GM12875 (cell line): ENCODE results near the gene TRIP12.
"Not testable (repeated sequence)": the region's sequence is repeated elsewhere in the genome, so short reads cannot be mapped to it uniquely, and the experiment has no call there.

ENCODE experiments used
- H3K4me3 ChIP-seq: one replicate; pipeline ENCODE4 v1.5.1; 2011; ENCODE audit warnings: low read depth, low read length, control low read depth
- TF ChIP-seq, protein P1 (sequence below): IDR thresholded peaks from 2 replicates; pipeline ENCODE4 v1.5.1; 2011; ENCODE audit warnings: low read depth, mild to moderate bottlenecking, control low read depth, inconsistent platforms, low read length, moderate library complexity, borderline replicate concordance; ENCODE audit not compliant: insufficient read depth

TRIP12 gene

DNA sequence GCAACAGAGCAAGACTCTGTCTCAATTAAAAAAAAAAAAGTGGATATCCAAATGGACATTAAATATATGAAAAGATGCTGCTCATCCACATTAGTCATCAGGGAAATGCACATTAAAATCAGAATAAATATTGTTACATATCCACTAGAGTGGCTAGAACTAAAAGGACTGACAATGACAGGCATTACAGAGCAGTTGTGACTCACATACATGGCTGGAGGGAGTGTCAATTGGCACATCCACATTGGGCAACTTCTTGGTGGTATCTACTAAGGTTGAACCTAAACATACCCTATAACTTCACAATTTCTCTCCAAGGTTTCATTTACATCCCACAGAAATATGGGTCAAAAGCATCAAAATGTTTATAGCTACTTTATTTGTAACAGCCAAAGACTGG lies 193.4 kb downstream of the TRIP12 start:
- TF ChIP-seq, protein P1, sequence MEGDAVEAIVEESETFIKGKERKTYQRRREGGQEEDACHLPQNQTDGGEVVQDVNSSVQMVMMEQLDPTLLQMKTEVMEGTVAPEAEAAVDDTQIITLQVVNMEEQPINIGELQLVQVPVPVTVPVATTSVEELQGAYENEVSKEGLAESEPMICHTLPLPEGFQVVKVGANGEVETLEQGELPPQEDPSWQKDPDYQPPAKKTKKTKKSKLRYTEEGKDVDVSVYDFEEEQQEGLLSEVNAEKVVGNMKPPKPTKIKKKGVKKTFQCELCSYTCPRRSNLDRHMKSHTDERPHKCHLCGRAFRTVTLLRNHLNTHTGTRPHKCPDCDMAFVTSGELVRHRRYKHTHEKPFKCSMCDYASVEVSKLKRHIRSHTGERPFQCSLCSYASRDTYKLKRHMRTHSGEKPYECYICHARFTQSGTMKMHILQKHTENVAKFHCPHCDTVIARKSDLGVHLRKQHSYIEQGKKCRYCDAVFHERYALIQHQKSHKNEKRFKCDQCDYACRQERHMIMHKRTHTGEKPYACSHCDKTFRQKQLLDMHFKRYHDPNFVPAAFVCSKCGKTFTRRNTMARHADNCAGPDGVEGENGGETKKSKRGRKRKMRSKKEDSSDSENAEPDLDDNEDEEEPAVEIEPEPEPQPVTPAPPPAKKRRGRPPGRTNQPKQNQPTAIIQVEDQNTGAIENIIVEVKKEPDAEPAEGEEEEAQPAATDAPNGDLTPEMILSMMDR, result no peak
- H3K4me3 ChIP-seq, result no peak overlapping the region

DNA sequence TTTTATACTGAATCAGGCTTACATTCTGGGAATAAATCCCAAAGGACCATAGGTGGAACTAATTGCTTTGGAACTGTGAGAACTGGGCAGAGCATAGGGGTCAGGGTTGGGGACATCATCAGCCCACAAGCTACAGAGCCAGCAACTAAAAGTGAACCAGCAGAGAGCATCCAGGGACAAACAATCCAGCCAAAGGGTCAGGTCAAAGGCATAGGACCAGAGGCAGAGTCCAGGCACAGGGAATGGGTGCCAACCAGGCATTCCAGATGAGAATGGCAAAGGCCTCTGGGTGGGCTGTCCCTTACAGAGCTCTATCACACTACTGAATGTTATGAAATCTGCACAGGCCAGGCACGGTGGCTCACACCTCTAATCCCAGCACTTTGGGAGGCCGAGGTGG lies 195.2 kb downstream of the TRIP12 start:
- TF ChIP-seq, protein P1, result no peak
- H3K4me3 ChIP-seq, result no peak overlapping the region

- TF ChIP-seq, protein P1, result no peak
- no peak overlapping the region for H3K4me3 ChIP-seq
These were observed 195.9 kb downstream of the TRIP12 start for GRCh38 chr2:229725716-229726574.

GRCh38 chr2:229723192-229723591 lies 198.6 kb downstream of the TRIP12 start:
- H3K4me3 ChIP-seq, result not testable (repeated sequence)

- TF ChIP-seq, protein P1, result no peak
These were observed 201.7 kb downstream of the TRIP12 start for GRCh38 chr2:229719926-229720647.

GRCh38 chr2:229718057-229718456 lies 203.8 kb downstream of the TRIP12 start:
- TF ChIP-seq, protein P1, result no peak
- H3K4me3 ChIP-seq, result no peak overlapping the region

More at GRCh38 chr2:229719926-229720647, 201.7 kb downstream of the TRIP12 start:
- no peak overlapping the region for H3K4me3 ChIP-seq

GRCh38 chr2:229715895-229716507 lies 205.8 kb downstream of the TRIP12 start:
- TF ChIP-seq, protein P1, result peak; percentile 57
- no peak overlapping the region for H3K4me3 ChIP-seq
